ENCODE data around the gene CPNE2. TPM values are rescaled to one million over a fixed set of nuclear protein-coding genes. Genes with fewer than 3 reads are reported as not detected.

Gene CPNE2
- total RNA-seq, 1 donor, result 11.6 TPM

GRCh38 chr16:57166951-57167350, 74.6 kb downstream of the CPNE2 start:
- Histone ChIP-seq H3K27ac (ENCODE audit: low read depth, low read length) (no peak overlapping the region), H4K20me1 (ENCODE audit: insufficient read depth, low read length) (peaks cover 3% of the 10 kb centered on the region), H3K4me2 (ENCODE audit: insufficient read depth, low read length) (no peak overlapping the region), H3K9me3 (ENCODE audit: low read depth, low read length) (no peaks in the 10 kb centered on the region), H3K4me1 (ENCODE audit: insufficient read depth, low read length) (no peaks in the 10 kb centered on the region), H3K79me2 (ENCODE audit: insufficient read depth, low read length) (no peaks in the 10 kb centered on the region), H3K27me3 (ENCODE audit: insufficient read depth, low read length) (no peaks in the 10 kb centered on the region), H3K4me3 (ENCODE audit: insufficient read depth, low read length) (no peak overlapping the region), H3K36me3 (ENCODE audit: insufficient read depth, low read length) (peaks cover 48% of the 10 kb centered on the region), H2AFZ (ENCODE audit: low read length) (no peak overlapping the region)
- TF ChIP-seq CTCF (IDR thresholded peaks at IDR 0.05; ENCODE audit: extremely low read depth, low read depth, low read length), result no peak
- peak; percentile 78 for DNase-seq (ENCODE audit: insufficient read length, low spot score, missing footprints)

GRCh38 chr16:57167538-57167937, 75.2 kb downstream of the CPNE2 start:
- H2AFZ ChIP-seq (ENCODE audit: low read length), result no peak overlapping the region
- no peak overlapping the region for H3K27ac ChIP-seq (ENCODE audit: low read depth, low read length)
- DNase-seq (ENCODE audit: insufficient read length, low spot score, missing footprints), result no peak
- no peak overlapping the region for H3K4me2 ChIP-seq (ENCODE audit: insufficient read depth, low read length)
- peaks cover 3% of the 10 kb centered on the region for H4K20me1 ChIP-seq (ENCODE audit: insufficient read depth, low read length)
- H3K9me3 ChIP-seq (ENCODE audit: low read depth, low read length), result no peaks in the 10 kb centered on the region
- H3K4me3 ChIP-seq (ENCODE audit: insufficient read depth, low read length), result no peak overlapping the region
- peaks cover 53% of the 10 kb centered on the region for H3K36me3 ChIP-seq (ENCODE audit: insufficient read depth, low read length)
- no peak for TF ChIP-seq CTCF (IDR thresholded peaks at IDR 0.05; ENCODE audit: extremely low read depth, low read depth, low read length)
- no peaks in the 10 kb centered on the region for H3K27me3 ChIP-seq (ENCODE audit: insufficient read depth, low read length)
- H3K4me1 ChIP-seq (ENCODE audit: insufficient read depth, low read length), result no peaks in the 10 kb centered on the region
- no peaks in the 10 kb centered on the region for H3K79me2 ChIP-seq (ENCODE audit: insufficient read depth, low read length)

- H3K4me3 ChIP-seq (ENCODE audit: insufficient read depth, low read length), result no peak overlapping the region
- H4K20me1 ChIP-seq (ENCODE audit: insufficient read depth, low read length), result peaks cover 3% of the 10 kb centered on the region
- H3K27me3 ChIP-seq (ENCODE audit: insufficient read depth, low read length), result no peaks in the 10 kb centered on the region
- H3K36me3 ChIP-seq (ENCODE audit: insufficient read depth, low read length), result peaks cover 57% of the 10 kb centered on the region
- TF ChIP-seq CTCF (IDR thresholded peaks at IDR 0.05; ENCODE audit: extremely low read depth, low read depth, low read length), result peak; percentile 75
- H3K27ac ChIP-seq (ENCODE audit: low read depth, low read length), result no peak overlapping the region
- no peaks in the 10 kb centered on the region for H3K9me3 ChIP-seq (ENCODE audit: low read depth, low read length)
- H2AFZ ChIP-seq (ENCODE audit: low read length), result no peak overlapping the region
- DNase-seq (ENCODE audit: insufficient read length, low spot score, missing footprints), result peak; percentile 83
- no peak overlapping the region for H3K4me2 ChIP-seq (ENCODE audit: insufficient read depth, low read length)
- H3K79me2 ChIP-seq (ENCODE audit: insufficient read depth, low read length), result no peaks in the 10 kb centered on the region
- no peaks in the 10 kb centered on the region for H3K4me1 ChIP-seq (ENCODE audit: insufficient read depth, low read length)
Observed at GRCh38 chr16:57167953-57168352, 75.6 kb downstream of the CPNE2 start.

- H3K36me3 ChIP-seq (ENCODE audit: insufficient read depth, low read length), result peaks cover 47% of the 10 kb centered on the region
- no peak for DNase-seq (ENCODE audit: insufficient read length, low spot score, missing footprints)
- H3K4me1 ChIP-seq (ENCODE audit: insufficient read depth, low read length), result no peaks in the 10 kb centered on the region
Observed at GRCh38 chr16:57169327-57169726, 76.9 kb downstream of the CPNE2 start.

More at GRCh38 chr16:57169327-57169726, 76.9 kb downstream of the CPNE2 start:
- Histone ChIP-seq H3K27ac (ENCODE audit: low read depth, low read length) (no peak overlapping the region), H3K4me3 (ENCODE audit: insufficient read depth, low read length) (no peak overlapping the region), H4K20me1 (ENCODE audit: insufficient read depth, low read length) (peaks cover 3% of the 10 kb centered on the region), H3K27me3 (ENCODE audit: insufficient read depth, low read length) (no peaks in the 10 kb centered on the region), H3K4me2 (ENCODE audit: insufficient read depth, low read length) (no peak overlapping the region), H2AFZ (ENCODE audit: low read length) (no peak overlapping the region), H3K9me3 (ENCODE audit: low read depth, low read length) (no peaks in the 10 kb centered on the region), H3K79me2 (ENCODE audit: insufficient read depth, low read length) (no peaks in the 10 kb centered on the region)
- no peak for TF ChIP-seq CTCF (IDR thresholded peaks at IDR 0.05; ENCODE audit: extremely low read depth, low read depth, low read length)
